GM12875 (cell line): ENCODE results near the gene RFLNA.
"Not testable (repeated sequence)": the region's sequence is repeated elsewhere in the genome, so short reads cannot be mapped to it uniquely, and the experiment has no call there.

ENCODE experiments used
- H3K4me3 ChIP-seq: one replicate; pipeline ENCODE4 v1.5.1; 2011; ENCODE audit warnings: low read depth, low read length, control low read depth
- TF ChIP-seq, protein P1 (sequence below): IDR thresholded peaks from 2 replicates; pipeline ENCODE4 v1.5.1; 2011; ENCODE audit warnings: low read depth, mild to moderate bottlenecking, control low read depth, inconsistent platforms, low read length, moderate library complexity, borderline replicate concordance; ENCODE audit not compliant: insufficient read depth

RFLNA gene

DNA sequence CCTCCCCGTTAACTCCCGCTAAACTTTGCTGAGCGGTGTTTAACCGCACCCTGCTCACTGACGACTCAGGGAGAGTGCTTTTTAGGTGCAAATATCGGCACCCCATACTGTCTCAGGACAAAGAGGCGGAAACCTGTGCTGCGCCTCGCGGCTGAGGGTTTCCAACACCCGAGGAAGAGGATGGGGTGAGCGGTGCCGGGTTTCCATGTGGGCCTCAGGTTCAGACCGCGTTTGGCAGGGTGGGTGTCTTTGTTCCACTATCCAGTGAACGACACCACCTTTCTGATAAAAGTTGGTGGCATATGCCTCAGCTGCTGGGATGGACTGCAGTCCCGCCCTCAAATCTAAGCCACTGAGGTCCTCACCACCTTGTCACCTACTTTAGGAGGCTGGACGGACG is 3.0 kb downstream of the RFLNA start:
- TF ChIP-seq, protein P1, sequence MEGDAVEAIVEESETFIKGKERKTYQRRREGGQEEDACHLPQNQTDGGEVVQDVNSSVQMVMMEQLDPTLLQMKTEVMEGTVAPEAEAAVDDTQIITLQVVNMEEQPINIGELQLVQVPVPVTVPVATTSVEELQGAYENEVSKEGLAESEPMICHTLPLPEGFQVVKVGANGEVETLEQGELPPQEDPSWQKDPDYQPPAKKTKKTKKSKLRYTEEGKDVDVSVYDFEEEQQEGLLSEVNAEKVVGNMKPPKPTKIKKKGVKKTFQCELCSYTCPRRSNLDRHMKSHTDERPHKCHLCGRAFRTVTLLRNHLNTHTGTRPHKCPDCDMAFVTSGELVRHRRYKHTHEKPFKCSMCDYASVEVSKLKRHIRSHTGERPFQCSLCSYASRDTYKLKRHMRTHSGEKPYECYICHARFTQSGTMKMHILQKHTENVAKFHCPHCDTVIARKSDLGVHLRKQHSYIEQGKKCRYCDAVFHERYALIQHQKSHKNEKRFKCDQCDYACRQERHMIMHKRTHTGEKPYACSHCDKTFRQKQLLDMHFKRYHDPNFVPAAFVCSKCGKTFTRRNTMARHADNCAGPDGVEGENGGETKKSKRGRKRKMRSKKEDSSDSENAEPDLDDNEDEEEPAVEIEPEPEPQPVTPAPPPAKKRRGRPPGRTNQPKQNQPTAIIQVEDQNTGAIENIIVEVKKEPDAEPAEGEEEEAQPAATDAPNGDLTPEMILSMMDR, result no peak
- H3K4me3 ChIP-seq, result no peak overlapping the region

DNA sequence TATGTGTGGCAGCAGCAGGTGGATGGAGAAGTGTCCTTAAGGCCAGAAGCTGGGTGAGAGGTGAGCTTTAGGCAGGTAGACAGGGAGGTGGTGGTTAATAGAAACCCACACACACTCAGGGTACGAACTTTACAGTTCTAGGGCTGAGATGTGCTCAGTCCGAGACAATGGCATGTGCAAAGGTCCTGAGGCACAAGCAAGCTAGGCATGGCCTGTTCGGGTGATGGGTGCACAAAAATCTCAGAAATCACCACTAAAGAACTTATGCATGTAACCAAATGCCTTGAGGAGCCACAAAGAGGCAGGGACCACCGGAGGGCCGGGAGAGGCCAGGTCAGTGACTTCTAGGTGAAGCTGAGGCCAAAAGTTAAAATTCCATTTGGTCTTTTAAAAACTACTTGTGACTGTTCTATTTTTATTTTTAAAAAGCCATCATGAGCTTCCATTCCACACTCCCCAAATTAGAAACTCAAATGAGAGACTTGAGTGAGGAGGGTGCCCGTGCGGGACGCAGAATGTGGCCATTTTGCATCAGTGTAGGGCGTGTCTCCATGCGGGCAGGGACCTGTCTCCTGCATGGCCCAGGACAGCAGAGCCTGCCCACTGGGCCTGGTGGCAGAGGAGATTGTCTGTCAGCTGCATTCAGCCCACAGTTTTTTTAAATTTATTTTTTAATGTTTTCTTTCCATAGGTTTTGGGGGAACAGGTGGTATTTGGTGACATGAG is 4.0 kb downstream of the RFLNA start:
- TF ChIP-seq, protein P1, result no peak
- H3K4me3 ChIP-seq, result no peak overlapping the region

DNA sequence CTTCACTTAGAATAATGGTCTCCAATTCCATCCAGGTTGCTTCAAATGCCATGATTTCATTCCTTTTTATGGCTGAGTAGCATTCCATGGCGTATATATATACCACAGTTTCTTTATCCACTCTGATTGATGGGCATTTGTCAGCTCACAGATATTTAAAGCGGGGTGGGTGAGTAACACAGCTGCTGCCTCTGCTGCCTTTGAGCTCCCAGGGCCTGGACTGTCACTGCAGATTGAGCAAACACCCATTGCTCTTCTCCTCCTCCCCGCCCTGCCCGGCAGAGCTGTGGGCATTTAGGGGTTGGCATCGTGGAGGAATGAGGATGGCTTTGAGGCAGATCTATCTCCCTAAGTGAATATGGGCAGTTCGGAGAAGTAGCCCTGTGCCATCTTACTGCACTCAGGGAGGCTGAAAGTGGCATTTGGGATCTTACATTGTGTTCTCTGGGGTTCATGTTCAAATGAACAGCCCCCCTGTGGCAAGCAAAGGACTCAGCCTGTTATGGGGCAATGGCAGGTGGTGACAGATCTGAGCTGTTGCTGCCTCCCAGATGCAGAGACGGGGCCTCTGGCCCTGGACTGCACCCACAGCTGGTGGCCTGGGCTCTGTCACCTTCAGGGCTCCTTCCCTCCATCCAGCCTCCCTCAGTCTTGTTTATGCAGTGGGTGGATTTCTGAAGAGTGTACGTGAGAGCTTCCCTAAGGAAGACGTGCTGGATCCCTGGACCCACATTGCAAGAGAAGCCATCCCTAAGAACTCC is 4.9 kb downstream of the RFLNA start:
- TF ChIP-seq, protein P1, result no peak
- H3K4me3 ChIP-seq, result no peak overlapping the region

DNA sequence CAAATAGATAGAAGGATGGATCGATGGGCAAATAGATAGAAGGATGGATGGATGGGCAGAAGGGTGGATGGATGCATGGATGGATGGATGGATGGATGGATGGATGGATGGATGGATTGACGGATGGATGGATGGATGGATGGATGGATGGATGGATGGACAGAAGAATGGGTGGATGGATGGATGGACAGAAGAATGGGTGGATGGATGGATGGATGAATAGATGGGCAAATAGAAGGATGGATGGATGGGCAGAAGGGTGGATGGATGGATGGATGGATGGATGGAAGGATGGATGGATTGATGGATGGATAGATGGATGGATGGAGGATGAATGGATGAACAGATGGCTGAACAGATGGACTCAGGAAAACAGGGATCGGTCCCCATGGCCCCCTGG is 5.8 kb downstream of the RFLNA start:
- not testable (repeated sequence) for H3K4me3 ChIP-seq

DNA sequence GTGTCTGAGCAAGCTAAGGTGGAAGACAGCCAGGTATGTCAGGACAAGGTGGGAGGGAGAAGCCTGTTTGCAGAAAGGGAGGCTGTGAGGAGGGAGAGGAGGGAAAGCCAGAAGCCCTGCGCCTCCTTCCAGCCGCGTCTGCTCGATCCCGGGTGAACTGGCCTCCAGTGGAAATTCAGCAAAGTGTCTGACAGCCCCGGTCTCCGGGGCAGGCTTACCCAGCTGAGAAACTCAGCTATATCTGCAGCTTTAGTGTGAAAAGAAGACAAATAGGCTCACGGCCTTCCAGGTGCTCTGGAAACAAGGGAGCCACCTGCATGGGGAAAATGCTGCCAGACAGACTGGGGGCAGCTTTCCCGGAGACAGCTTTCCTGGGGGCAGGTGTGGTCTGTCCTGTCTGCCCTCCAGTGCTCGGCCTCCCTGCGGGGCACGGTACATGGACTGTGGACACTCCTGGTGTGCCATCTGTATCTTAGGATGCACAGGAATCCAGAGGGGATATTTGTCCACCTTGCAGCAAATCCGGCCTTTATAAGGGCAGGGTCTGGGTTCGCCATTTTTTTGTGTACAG is 6.3 kb downstream of the RFLNA start:
- no peak overlapping the region for H3K4me3 ChIP-seq
- TF ChIP-seq, protein P1, result no peak

DNA sequence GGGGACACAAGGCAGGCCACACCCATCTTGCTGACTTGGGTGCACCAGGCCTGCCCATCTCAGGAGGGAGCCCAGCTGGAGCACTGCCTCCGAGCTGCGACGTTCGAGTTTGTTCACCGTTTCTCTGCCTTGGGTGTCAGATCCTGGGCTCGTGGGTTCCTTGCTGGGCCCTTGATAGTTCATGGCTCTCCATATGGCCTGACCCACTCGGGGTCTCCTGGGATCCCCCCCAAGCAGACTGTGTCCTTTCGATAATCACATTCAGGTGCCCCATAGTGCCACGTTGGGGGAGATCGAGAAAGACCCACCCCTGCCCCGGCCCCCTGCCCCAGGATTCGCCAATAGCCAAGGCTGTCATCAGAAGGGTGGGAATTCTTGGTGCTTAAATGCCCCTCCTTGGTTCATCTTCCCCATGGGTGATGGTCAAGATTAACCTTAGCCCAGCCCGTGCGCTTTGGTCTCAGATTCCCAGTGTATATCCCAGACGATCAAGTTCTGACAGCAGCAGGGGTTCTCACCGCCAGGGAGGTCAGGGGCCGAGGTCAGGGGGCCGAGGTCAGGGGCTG is 7.4 kb downstream of the RFLNA start:
- TF ChIP-seq, protein P1, result no peak
- H3K4me3 ChIP-seq, result no peak overlapping the region

DNA sequence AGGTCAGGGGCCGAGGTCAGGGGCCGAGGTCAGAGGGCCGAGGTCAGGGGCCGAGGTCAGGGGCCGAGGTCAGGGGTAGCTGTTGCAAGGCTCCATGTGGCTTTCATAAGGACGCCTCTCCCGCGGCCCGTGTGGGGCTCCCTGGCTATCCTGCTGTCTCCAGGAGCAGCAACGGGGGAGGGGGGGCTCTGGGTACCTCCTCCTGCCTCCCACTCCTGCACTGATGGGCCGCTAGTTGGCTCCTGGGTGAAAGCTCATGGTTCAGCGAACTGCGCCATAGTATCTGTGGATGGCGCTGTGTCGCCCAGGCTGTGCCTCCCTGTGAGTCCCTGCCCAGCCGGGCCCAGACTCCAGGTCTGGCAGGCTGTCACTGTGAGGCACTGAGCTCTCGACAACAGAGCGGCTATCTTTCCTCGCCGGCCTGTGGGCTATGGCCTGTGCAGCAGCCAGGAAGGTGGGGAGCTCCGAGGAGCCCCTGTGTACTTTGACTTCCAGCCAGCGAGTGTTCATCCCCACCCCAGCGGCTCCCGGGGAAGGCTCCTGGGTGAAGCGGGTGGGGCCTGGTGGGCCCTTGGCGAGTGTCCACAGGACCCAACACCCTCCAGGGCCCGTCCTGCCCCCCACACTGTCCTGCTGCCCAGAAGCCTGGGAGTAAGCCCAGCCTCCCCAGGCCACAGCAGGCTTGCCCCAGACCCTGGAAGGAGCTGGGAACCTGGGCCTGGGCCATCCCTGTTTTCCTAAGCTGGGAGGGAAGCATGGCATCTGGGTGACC is 8.1 kb downstream of the RFLNA start:
- no peak overlapping the region for H3K4me3 ChIP-seq
- TF ChIP-seq, protein P1, result no peak
